Central memory CD4-positive, alpha-beta T cell (primary cell): ENCODE results near the gene TRMT2B.
"Not testable (repeated sequence)": the region's sequence is repeated elsewhere in the genome, so short reads cannot be mapped to it uniquely, and the experiment has no call there.

ENCODE experiments used
- DNase-seq: peaks from one replicate; pipeline ENCODE4 v3.0.0; 2022
- total RNA-seq, 3 experiments: gene quantifications; one replicate each; lab custom pipeline; 2026; lab: John Stamatoyannopoulos, UW

Gene TRMT2B, protein sequence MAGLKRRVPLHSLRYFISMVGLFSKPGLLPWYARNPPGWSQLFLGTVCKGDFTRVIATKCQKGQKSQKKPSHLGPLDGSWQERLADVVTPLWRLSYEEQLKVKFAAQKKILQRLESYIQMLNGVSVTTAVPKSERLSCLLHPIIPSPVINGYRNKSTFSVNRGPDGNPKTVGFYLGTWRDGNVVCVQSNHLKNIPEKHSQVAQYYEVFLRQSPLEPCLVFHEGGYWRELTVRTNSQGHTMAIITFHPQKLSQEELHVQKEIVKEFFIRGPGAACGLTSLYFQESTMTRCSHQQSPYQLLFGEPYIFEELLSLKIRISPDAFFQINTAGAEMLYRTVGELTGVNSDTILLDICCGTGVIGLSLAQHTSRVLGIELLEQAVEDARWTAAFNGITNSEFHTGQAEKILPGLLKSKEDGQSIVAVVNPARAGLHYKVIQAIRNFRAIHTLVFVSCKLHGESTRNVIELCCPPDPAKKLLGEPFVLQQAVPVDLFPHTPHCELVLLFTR
- total RNA-seq, result 30.5 to 72.8 (median 61.5) reads per million in 3 experiments

DNA sequence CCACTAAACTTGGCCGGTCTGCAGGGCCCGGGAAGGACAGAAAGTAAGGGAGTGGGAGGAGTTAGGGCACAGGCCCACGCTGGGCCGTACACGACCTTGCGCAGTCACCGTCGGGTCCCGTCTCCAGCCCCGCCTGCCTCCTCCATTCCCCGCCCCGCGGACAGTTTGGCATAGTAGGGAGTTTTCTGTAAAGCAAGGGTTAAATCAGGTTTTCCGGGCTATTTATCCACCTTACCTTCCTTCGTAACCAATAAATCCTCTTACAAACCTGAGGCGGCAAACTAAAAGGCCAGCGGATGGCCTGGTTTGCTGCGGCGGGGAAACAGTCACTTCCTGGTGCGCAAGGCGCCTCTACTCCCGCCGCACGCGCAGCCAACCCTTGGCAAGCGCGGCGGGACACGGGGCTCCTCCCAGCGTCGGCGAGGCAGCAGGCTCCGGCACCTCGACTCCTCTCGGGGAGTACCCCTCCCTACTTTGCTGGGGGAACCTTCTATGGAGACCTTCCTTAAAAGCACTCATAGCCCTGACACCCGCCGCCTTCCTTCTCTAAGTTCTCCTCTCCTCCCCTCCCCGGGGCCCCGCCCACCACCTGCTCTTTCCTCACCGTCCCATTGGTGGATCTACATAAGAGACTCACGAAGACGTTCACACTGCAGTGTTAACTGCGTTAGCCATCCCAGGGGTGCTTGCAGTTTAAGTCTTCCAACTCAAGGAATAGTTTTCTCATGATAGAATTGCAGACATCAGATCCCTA is at the start of gene TRMT2B:
Gene TRMT2B, minus strand, starts transcription at position 563 of the 754 bp plus-strand sequence. CDS start 9,822 bp downstream, outside the sequence.
- peak; percentile 76 for DNase-seq

DNA sequence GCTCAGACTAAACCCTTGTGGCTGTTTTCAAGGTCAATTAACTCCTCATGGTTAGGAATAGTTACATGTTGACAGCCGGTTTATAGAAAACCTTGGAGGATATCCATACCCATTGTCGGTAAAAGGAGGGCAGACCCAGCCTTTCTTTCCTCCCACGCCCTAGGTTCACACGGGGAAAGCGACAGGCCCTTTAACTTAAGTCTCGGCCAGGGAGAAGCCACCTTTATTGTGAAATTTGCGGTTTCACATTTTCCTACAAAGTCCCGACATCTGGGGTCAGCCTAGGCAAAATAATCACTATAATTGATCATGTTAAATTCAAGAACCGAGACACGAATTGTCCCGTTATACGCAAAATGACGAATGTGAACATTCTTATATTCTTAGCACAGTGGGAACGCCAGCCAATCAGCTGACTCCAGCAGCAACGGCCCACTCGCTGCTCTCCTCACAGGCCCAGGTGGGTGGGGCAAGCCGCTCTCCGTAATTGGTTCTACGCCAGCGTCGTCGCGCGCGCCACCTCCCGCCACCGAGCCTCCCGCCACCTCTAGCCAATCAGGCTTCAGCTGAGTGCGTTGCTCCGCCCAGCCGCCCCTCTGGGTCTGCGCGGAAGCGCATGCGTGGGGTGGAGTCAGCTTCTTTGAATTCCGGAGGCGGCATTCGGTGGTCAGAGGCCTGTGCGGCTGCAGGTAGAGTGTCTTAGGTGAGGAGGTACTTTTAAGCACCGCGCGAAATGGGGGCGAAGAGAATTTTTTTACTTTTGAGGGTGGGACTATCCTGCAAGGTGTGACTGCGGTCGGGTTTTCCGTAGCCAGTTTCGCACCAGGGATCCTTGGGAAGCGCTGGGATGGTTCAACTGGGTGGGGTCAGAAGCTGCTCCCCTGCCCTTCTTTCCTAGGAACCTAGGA is 45.9 kb upstream of the TRMT2B start, which contains the start of gene CENPI:
Gene CENPI, plus strand, starts transcription at position 659 of the 908 bp plus-strand sequence. CDS start 2,867 bp downstream, outside the sequence.
- peak; percentile 94 for DNase-seq

DNA sequence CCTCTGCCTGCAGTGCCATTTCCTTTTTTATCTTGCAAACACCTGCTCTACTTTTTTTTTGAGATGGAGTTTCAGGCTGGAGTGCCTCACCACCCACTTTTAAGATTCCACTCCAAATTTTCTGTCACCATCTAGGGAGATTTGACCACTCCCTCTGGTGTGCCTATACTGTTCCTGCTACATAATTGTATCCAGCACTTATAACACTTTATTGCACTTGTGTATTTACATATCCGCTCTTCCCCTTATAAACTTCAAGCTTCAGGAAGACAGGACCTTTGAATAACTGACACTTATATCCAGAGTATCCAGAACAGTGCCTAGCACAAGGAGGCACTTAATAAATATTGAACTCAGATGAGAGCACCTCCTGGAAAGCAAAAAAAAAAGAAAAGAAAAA is 39.9 kb upstream of the TRMT2B start:
- no peak for DNase-seq

DNA sequence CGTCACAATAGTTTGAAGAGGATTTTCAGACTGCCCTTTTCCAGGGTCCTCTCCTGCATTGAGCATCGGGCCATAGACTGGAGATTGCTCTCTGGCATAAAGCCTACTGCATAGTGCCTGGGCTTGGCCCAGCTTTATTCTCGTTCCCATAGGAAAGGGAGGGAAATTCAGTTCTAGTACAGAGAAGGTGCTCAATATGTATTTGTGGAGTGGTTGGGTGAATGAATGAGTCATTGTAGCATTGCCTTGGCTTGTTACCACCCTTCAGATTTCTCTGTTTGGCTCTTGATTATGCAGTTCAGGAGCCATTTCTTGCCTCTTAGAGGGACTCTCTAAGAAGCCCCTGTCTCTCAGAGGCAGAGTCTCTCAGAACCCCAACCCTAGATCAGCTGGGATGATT is 29.3 kb upstream of the TRMT2B start:
- no peak for DNase-seq

DNA sequence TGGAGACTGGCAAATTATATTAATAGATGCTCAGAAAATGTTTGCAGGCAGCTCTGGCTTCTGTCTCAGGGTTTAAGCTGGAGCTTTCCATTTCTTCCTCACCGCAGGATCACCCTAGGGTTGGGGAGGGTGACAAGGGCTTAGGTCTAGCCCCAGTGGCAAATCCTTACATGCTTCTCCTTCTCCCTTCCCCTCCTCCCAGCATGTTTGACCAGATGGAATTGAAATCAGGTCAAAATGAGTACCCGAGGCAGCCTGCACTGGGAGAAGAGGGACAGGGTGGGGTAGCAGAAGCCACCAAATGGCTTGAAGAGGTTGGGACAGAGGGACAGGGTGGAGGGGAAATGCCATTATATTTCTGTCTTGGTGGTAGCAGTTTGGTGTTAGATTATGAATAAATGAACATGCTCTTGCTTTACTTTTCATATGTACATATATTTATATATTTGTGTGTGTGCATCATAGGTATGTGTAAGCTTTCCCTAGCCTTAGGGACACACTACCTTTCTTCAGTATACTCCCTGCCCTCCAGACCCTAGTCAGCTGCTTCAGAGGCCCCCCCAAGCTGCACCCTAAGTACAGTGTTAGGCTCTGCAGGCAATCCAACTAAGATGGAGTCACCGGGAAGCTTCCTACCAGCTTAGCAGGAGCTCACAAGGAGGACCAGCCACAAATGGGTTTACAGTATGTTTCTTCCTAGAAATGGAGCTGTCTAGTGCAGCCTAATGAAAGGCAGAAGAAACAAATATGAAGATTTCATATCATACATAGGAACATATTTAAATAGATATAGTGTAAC is 28.6 kb upstream of the TRMT2B start:
- no peak for DNase-seq

DNA sequence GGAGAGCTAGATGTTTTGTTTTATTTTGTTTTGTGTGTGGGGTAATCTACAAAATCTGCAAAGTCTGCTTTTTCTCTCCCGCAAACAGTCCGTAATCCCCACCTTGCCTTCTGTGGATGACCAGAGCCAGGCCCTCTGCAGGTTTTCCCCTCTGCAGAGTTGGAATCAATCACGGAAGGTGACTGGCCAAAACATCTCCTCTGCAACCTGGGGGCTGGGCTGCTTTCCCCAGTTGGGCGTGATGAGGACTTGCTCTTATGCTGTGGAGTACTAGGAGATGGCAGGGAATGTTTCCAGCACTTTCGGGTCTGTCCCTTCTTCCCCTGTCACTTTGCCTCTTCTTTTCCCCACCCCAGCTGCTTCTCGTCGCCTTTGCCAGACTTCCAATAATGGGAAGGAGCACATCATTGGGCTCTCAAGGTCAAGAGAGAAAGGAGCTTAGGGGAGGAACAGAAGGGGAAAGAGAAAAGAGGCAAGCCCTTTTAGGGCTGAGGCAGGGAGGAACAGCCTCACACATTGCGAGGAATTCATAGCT is 27.9 kb upstream of the TRMT2B start:
- DNase-seq, result no peak

DNA sequence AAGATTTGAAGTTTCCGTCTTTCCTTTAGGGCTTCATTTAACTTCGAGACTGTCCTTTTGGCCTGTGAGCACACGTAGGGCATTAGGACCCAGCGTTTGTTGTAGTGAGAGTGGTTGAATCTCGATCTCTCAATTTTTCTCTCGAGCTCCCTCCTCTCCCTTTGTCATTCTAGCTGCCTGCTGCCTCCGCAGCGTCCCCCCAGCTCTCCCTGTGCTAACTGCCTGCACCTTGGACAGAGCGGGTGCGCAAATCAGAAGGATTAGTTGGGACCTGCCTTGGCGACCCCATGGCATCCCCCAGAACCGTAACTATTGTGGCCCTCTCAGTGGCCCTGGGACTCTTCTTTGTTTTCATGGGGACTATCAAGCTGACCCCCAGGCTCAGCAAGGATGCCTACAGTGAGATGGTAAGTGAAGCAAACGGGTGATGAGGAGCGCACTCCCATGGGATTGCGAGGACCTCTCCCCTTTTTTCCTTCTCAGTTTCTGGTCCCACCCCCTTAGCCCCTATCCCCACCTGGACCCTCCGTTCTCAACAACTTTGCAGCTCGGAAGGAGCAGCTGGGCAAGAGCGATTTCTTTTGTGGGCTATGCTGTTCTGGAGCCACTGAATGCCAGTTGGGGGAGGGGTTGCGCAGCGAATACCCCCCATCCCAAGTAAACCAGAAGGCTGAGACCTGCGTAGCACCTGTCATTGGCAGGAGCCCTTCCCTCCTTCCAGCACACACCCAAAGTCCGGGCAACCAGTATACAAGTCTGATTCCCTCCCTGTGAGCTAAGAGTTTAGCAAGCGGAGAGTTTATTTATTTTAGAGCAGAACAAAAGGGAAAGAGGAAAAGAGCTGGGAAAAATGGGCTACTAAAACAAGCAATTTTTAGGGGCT is 27.0 kb upstream of the TRMT2B start, which contains the start of gene TMEM35A:
Gene TMEM35A, plus strand, starts transcription at position 164 of the 883 bp plus-strand sequence. Its CDS starts 124 bp downstream, at position 288.
- DNase-seq, result no peak

DNA sequence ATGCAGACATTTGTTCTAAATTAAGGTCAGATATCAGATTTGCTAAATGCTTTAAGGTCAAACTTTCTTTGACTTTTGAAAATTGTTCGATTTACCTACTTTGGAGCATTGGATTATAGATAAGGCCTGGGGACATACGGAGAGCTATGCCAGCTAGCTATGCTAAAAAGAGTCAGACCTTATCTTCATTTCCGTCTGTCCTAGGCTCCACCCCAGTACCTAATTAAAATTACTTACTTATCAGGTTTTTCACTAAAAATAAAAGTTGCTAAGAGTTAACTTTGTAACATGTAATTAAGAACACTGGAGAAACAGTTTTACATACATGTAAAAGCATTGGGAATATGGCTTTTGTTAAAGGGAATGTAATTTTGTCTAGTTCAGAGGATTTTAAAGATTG is 19.7 kb upstream of the TRMT2B start:
- no peak for DNase-seq

DNA sequence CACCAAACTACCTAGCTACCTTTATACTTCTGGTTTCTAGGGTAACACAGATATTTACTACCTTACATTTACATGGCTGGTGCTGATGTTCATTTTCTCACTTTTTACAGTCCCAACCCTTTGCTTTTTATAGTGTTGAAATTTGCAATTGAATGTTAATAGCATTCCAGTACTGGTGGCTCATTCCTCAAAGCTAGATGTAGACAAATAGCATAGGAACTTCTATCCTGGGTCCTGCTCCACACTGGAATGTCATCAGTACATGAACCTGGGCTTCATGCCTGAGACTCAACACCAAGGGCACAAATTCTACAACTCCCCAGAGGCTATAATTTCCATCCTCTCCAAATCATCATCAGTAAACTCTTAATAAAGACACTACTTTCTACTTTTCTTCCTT is 10.3 kb upstream of the TRMT2B start:
- no peak for DNase-seq

DNA sequence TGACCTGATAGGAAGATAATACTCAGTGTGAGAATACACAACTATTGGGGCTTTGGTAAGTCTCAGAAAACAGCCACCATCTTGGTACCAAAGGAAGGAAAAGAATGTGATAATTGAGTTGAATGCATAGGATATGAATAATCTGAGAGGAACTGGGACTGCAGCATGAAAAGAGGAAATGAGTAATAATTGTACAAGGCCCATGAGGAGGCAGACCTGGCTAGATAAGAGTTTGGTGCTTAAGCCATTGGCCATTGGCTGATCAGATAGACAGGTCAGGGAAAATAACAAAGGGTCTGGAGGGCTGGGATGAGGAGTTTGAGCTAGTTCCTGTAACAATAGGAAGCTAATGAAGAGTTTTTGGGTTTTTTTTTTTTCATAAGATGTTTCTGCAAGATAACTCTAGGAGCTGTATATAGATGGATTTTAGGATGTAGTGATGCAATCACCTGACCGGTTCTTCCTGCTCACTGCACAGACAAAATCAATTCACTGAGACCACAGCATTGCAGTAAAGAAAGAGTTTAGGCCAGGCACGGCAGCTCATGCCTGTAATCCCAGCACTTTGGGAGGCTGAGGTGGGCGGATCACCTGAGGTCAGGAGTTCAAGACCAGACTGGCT is 5.3 kb upstream of the TRMT2B start:
- no peak for DNase-seq

DNA sequence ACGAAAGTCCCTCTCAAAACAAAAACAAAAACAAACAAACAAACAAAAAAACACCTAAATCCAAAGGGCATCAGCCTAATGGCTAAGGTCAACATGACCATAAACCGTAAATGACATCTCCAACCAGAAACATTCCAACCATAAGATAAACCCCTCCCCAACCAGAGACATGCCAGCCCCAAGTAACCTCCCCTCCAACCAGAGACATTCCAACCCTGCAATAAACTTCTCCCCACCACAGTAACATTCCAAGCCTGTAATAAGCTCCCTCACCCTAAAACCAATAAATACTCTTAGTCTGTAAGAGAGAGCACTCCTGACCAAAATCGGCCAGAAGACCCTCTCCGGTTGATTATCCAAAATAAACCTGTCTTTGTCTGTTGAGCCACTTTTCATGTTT is 4.6 kb upstream of the TRMT2B start:
- not testable (repeated sequence) for DNase-seq

DNA sequence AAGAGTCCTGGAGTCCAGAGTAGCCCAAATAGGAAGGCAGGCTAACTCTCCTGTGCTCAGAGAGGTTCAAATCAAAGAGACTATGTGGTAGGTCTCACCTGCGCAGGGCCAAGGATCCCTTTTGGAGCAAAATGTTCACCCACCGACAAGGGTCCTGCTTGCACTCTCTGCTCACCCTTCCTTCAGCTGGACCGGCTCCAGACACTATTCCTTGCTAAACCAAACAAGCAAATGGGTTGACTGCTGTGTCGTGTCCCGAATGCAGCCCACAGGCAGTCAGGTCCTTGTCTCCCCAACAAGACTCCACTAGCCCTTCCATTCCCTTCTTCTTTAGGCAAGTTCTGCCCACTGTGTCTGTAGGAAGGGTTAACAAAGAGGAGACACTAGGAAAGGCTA is 760 bp downstream of the TRMT2B start:
- no peak for DNase-seq

DNA sequence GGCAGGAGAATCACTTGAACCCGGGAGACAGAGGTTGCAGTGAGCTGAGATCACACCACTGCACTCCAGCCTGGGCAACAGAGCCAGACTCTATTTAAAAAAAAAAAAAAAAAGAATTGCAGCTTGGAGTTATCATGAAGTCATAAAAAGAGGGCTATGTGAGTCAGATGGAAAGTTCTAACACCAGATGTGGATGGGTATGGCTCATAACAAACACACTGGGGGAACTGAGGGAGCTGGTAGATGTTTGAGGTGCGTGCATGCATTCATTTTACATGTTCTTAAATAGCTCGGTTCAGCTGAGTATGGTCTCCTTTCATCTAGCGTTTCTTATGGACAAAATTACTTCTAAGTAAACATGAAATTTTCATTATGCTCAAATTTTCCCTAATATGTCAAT is 11.7 kb downstream of the TRMT2B start:
- no peak for DNase-seq

DNA sequence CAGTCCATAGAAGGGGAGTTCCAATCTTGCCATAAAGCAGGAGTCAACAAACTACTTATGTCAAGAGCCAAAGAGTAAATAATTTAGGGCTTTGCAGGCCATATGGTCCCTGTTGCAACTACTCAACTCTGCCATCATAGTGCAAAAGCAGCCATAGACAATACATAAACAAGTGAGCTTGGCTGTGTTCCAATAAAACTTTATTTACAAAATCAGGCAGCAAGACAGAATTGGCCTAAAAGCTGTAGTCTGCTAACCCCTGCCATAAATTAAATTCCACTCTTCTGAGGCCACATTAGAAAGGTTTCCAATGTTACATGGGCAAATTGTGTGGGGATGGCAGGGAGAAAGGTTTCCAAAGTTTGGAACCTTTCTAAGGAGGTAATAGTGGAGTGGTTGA is 14.7 kb downstream of the TRMT2B start:
- no peak for DNase-seq

DNA sequence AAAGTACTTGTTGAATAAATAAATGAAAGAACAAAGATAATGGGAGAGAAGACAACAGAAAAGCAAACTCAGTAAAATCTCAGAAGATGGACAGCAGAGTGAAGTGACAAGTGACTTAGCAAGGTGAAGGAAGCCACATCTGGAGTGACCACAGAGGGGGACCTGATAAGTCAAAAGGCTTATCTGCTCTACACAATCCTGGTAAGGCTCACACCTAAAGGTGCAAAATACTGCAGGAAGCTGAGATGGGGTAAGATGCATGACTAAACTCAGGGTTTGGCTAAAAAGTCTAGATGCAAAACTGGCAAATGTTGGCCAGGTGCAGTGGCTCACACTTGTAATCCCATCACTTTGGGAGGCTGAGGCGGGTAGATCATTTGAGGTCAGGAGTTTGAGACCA is 22.2 kb downstream of the TRMT2B start:
- DNase-seq, result no peak

DNA sequence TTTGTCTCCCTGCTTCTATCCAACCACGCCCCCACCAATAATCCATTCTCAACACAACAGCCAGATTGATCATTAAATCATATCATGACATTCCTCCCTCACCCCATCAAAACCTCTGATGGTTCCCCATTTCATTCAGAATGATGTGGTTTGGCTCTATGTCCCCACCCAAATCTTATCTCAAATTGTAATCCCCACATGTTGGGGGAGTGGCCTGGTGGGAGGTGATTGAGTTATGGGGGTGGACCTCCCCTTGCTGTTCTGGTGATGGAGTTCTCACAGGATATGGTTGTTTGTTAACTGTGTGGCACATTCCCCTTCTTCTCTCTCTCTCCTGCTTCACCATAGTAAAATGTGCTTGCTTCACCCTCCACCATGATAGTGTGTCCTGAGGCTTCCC is 23.3 kb downstream of the TRMT2B start:
- DNase-seq, result no peak

DNA sequence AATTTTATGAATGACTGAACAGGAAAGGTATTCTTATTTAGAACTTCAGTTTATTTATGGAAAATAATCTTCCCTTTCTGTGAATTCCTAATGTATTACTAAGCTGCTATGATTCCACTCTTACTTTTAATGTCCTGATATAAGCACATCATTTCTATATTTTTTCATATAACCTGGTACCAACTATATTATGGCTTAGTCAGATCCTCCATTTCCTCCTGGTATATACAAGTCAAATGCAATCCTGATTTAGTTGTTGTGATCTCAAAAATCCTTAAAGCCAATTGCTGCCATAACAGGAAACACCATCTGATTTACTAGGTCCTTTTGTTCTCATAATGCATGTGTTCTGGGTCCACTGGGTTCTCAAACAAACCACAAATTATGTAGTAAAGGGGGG is 26.8 kb downstream of the TRMT2B start:
- no peak for DNase-seq

DNA sequence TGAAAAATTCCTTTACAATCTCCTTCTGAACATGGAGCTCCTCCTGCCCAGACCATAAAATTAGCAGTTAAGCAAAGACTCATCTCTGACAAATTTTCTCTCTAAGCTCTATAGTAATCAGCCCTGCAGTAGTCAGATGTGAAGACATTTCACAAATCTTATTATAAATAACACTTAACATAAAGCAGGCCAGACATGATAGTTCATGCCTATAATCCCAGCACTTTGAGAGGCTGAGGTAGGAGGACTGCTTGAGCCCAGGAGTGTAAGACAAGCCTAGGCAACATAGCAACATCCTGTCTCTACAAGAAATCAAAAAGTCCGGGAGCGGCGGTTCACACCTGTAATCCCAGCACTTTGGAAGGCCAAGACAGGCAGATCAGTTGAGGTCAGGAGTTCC is 29.9 kb downstream of the TRMT2B start:
- no peak for DNase-seq

DNA sequence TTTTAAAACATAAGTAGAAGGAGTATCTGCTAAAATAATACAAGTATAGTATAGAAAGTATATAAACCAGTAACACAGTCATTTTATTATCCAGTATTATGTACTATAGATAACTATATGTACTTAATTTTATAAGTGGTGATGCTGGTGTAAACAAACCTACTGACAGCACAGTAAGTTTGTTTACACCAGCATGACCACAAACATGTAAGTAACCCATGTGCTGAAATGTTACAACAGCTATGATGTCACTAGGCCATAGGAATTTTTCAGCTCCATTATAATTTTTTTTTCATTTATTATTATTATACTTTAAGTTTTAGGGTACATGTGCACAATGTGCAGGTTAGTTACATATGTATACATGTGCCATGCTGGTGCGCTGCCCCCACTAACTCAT is 39.9 kb downstream of the TRMT2B start:
- not testable (repeated sequence) for DNase-seq

DNA sequence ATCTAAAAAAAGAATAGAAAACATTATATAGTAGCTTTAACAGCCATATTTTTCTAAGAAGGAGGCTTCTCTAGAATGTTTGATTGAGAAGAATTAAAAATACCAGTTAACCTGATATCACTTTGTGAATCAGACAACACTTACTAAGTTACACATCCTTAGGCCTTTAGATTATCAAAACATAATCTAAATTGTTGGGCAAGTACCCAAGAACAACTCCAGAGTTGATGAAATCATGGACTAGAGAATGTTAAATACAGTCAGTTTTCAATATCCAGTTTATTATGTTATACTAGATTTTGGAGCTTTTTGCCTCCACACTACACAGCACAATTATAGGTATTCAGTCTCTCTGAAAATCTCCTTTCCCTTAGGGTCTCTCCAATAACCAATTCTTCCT is 42.8 kb downstream of the TRMT2B start:
- no peak for DNase-seq
